Measurements from ENCODE around the gene EEPD1. TPM values are rescaled to one million over a fixed set of nuclear protein-coding genes. Genes with fewer than 3 reads are reported as not detected.

The EEPD1 gene
- total RNA-seq, 1 donor from 2014 or later: 8.7 TPM

GRCh38 chr7:36310897-36311296 is 157.8 kb downstream of the EEPD1 start:
- H3K4me3 ChIP-seq (ENCODE audit: low read depth, low read length): no peak overlapping the region
- no peak for DNase-seq (ENCODE audit: low read depth)
- TF ChIP-seq, protein P1, sequence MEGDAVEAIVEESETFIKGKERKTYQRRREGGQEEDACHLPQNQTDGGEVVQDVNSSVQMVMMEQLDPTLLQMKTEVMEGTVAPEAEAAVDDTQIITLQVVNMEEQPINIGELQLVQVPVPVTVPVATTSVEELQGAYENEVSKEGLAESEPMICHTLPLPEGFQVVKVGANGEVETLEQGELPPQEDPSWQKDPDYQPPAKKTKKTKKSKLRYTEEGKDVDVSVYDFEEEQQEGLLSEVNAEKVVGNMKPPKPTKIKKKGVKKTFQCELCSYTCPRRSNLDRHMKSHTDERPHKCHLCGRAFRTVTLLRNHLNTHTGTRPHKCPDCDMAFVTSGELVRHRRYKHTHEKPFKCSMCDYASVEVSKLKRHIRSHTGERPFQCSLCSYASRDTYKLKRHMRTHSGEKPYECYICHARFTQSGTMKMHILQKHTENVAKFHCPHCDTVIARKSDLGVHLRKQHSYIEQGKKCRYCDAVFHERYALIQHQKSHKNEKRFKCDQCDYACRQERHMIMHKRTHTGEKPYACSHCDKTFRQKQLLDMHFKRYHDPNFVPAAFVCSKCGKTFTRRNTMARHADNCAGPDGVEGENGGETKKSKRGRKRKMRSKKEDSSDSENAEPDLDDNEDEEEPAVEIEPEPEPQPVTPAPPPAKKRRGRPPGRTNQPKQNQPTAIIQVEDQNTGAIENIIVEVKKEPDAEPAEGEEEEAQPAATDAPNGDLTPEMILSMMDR (IDR thresholded peaks at IDR 0.05; ENCODE audit: insufficient read depth, low read length, poor library complexity, severe bottlenecking): no peak
- H3K36me3 ChIP-seq (ENCODE audit: control insufficient read depth, insufficient read depth, low read length): no peaks in the 10 kb centered on the region
- no peaks in the 10 kb centered on the region for H3K27me3 ChIP-seq (ENCODE audit: control insufficient read depth, insufficient read depth, low read length)

- Histone ChIP-seq H3K36me3 (ENCODE audit: control insufficient read depth, insufficient read depth, low read length) (no peaks in the 10 kb centered on the region), H3K27me3 (ENCODE audit: control insufficient read depth, insufficient read depth, low read length) (no peaks in the 10 kb centered on the region), H3K4me3 (ENCODE audit: low read depth, low read length) (no peak overlapping the region)
- DNase-seq (ENCODE audit: low read depth): no peak
- TF ChIP-seq, protein P1 (IDR thresholded peaks at IDR 0.05; ENCODE audit: insufficient read depth, low read length, poor library complexity, severe bottlenecking): no peak
Observed at GRCh38 chr7:36311539-36311938, 158.5 kb downstream of the EEPD1 start.

DNA sequence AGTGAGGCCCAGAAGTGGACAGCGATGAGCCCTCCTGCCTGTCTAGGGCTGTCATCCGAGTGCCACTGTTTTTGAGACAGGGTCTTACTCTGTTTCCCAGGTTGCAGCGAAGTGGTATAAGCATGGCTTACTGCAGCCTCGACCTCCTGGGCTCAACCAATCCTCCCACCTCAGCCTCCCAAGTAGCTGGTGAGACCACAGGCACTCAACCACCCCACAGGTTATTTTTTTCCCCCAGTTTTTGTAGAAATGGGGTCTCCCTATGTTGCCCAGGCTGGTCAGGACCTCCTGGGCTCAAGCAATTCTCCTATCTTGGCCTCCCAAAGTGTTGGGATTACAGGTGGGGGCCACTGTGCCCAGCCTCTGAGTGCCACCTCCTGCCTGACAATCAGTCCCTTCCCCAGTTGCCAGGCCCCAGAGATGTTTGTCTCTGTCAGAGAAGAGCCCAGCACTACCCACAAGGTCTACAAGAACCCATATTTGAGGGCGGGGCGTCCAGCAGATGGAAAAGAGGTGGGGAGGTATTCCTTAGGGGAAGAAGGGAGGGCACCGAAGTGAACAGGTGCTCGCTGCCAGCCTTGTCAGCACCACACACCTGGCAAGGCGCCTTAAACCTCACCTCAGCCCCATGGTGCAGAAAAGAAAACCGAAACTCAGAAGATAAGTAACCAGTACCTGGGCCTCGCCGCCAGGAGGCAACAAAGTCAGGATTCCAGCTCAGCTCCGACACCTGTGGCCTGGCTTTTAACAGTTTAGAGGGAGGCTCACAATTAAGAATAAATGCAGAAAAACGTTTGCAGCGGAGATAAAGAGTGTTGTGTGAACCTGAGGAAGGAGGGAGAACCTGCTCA is 159.2 kb downstream of the EEPD1 start:
- H3K36me3 ChIP-seq (ENCODE audit: control insufficient read depth, insufficient read depth, low read length): no peaks in the 10 kb centered on the region
- no peak overlapping the region for H3K4me3 ChIP-seq (ENCODE audit: low read depth, low read length)
- no peaks in the 10 kb centered on the region for H3K27me3 ChIP-seq (ENCODE audit: control insufficient read depth, insufficient read depth, low read length)
- TF ChIP-seq, protein P1 (IDR thresholded peaks at IDR 0.05; ENCODE audit: insufficient read depth, low read length, poor library complexity, severe bottlenecking): no peak
- no peak for DNase-seq (ENCODE audit: low read depth)

DNA sequence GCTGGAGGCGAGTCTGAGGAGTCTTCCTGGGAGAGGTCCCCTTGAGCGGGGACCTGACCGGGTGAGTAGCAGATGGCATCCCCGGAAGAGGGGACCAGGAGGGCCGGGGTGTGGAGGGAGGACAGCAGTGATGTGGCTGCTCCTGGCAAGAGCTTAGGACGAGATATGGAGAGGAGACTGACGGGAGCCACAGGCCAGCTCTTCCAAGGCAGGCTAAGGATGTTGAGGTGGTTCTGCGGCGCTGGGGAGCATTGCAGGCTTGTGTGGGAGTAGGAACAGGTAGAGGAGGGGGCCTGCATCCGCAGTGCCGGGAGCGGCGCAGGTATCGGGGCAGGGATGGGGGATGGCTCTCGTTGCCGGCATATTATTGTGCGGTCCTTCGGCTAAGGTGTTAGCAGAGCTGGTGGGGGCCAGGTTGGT is 159.9 kb downstream of the EEPD1 start:
- Histone ChIP-seq H3K36me3 (ENCODE audit: control insufficient read depth, insufficient read depth, low read length) (no peaks in the 10 kb centered on the region), H3K27me3 (ENCODE audit: control insufficient read depth, insufficient read depth, low read length) (no peaks in the 10 kb centered on the region), H3K4me3 (ENCODE audit: low read depth, low read length) (no peak overlapping the region)
- TF ChIP-seq, protein P1 (IDR thresholded peaks at IDR 0.05; ENCODE audit: insufficient read depth, low read length, poor library complexity, severe bottlenecking): no peak
- no peak for DNase-seq (ENCODE audit: low read depth)

DNA sequence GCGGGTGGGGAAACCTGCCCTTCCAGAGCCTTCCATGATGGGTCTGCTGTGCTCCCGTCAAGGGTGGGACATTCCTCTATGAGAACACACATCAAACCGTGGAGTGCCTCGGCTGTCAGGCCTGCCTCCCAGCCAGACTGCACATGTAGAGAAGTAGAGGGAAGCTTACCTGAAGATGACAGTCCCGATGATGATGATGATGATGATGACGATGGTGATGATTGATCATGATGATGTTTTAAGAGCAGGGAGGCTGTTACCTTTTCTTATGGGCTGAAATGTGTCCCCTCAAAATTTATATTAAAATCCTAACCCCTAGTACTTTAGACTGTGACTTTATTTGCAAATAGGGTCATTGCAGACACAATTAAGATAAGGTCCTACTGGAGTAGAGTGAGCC is 160.6 kb downstream of the EEPD1 start:
- TF ChIP-seq, protein P1 (IDR thresholded peaks at IDR 0.05; ENCODE audit: insufficient read depth, low read length, poor library complexity, severe bottlenecking): no peak
- Histone ChIP-seq H3K4me3 (ENCODE audit: low read depth, low read length) (no peak overlapping the region), H3K27me3 (ENCODE audit: control insufficient read depth, insufficient read depth, low read length) (no peaks in the 10 kb centered on the region), H3K36me3 (ENCODE audit: control insufficient read depth, insufficient read depth, low read length) (no peaks in the 10 kb centered on the region)
- no peak for DNase-seq (ENCODE audit: low read depth)

DNA sequence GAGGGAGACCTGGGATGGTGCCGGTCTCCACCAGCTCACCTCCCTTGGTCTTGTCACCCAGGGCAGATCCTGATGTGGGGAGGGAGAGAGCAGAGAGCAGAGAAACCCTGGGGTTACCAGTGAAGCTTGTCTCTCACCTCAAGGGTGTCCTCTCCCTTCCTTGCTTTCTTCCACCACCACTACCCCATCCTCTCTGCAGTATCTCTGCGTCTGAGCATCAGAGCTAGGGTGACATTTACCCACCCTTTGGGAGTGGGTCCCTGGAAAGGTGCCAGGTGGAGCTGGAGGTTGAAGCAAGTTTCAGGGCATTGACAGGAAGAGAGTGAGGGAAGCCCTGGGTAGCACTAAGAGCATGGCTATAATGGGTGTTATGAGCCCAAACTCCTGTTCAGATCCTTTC is 161.4 kb downstream of the EEPD1 start:
- TF ChIP-seq, protein P1 (IDR thresholded peaks at IDR 0.05; ENCODE audit: insufficient read depth, low read length, poor library complexity, severe bottlenecking): no peak
- no peak for DNase-seq (ENCODE audit: low read depth)
- Histone ChIP-seq H3K36me3 (ENCODE audit: control insufficient read depth, insufficient read depth, low read length) (no peaks in the 10 kb centered on the region), H3K4me3 (ENCODE audit: low read depth, low read length) (no peak overlapping the region), H3K27me3 (ENCODE audit: control insufficient read depth, insufficient read depth, low read length) (no peaks in the 10 kb centered on the region)
